Cardiac muscle cell (in vitro differentiated cells and primary cell): ENCODE data around the gene STOX1. TPM values are rescaled to one million over a fixed set of nuclear protein-coding genes. Genes with fewer than 3 reads are reported as not detected.
"Not testable (repeated sequence)": the region's sequence is repeated elsewhere in the genome, so short reads cannot be mapped to it uniquely, and the experiment has no call there.

Experiments
- DNase-seq, 2 donors: peaks; one replicate each; pipeline versions ENCODE4 v3.0.0 to v3.0.0-alpha.2; 2010 to 2017; ENCODE audit warnings: low read depth in 1 of 2, low spot score in 1 of 2
- H3K27ac ChIP-seq: fragments of 200-600 bp; sonication (generic); 2 replicates; pipeline ENCODE4 v1.5.1; 2016
- H3K27me3 ChIP-seq: fragments of 200-600 bp; sonication (generic); 2 replicates; pipeline ENCODE4 v1.6.0; 2016; ENCODE audit warnings: control low read depth
- H3K36me3 ChIP-seq: fragments of 200-600 bp; sonication (generic); 2 replicates; pipeline ENCODE4 v1.5.1; 2016; ENCODE audit warnings: control low read depth
- H3K4me1 ChIP-seq: fragments of 200-600 bp; sonication (generic); 2 replicates; pipeline ENCODE4 v1.8.1; 2017; ENCODE audit warnings: low read depth, mild to moderate bottlenecking, mixed run types
- H3K4me3 ChIP-seq: fragments of 200-600 bp; sonication (generic); 2 replicates; pipeline ENCODE4 v1.5.1; 2016; ENCODE audit warnings: mild to moderate bottlenecking
- H3K9me3 ChIP-seq: fragments of 200-600 bp; sonication (generic); 2 replicates; pipeline ENCODE4 v1.5.1; 2017; ENCODE audit warnings: low read depth, mild to moderate bottlenecking, control low read depth
- CTCF ChIP-seq: IDR thresholded peaks from 2 replicates; pipeline ENCODE4 v1.5.1; 2012; ENCODE audit warnings: low read depth, mild to moderate bottlenecking, low read length
- polyA plus RNA-seq: library from polyadenylated mRNA; unstranded; fragments of >200 nt; fragmentation: Nextera tagmentation; extraction: Ambion mirVana; gene quantifications from 2 replicates; pipeline ENCODE4 v1.2.1, GENCODE V29; 2016
- total RNA-seq: library from RNA; depleted of rRNA; stranded (reverse); fragments of >200 nt; gene quantifications from 2 replicates; pipeline ENCODE4 v1.2.3, GENCODE V29; 2016

The STOX1 gene
- total and polyA plus RNA-seq, 2 experiments from 2014 or later = 6.0 to 6.7 TPM

GRCh38 chr10:68811314-68812009, 15.9 kb upstream of the STOX1 start:
- H3K27ac ChIP-seq = no peak overlapping the region
- TF ChIP-seq CTCF = no peak

DNA sequence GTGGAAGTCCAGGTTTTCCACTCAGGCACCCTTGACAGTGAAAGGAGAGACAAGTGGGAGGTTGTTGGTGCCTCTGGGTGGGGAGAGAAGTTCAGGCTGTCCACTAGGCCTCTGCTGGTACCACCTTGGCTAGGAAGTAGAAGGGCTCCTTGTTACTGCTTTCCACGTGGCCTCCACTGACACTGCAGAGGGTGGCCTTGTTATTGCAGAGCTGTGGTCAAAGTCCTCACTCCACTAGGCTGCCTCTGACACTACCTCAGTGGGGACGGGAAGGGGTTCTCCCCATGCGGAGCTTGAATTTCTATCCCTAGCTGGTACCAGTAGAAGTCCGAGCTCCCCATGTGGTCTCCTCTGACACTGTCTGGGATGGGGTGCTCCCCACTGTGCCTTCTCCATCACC, 14.9 kb upstream of the STOX1 start:
- Histone ChIP-seq H3K4me1 (no peaks in the 10 kb centered on the region), H3K4me3 (no peak overlapping the region), H3K27me3 (no peaks in the 10 kb centered on the region), H3K9me3 (no peaks in the 10 kb centered on the region), H3K27ac (no peak overlapping the region), H3K36me3 (no peaks in the 10 kb centered on the region)
- TF ChIP-seq CTCF = no peak
- no peak for DNase-seq

More at GRCh38 chr10:68811314-68812009, 15.9 kb upstream of the STOX1 start:
- H3K36me3 ChIP-seq = no peaks in the 10 kb centered on the region
- no peaks in the 10 kb centered on the region for H3K27me3 ChIP-seq
- no peaks in the 10 kb centered on the region for H3K9me3 ChIP-seq
- H3K4me3 ChIP-seq = no peak overlapping the region
- H3K4me1 ChIP-seq = no peaks in the 10 kb centered on the region
- no peak for DNase-seq

- H3K27ac ChIP-seq = no peak overlapping the region
- H3K9me3 ChIP-seq = no peaks in the 10 kb centered on the region
- H3K27me3 ChIP-seq = no peaks in the 10 kb centered on the region
- TF ChIP-seq CTCF = no peak
- no peak for DNase-seq
- H3K4me3 ChIP-seq = no peak overlapping the region
- no peaks in the 10 kb centered on the region for H3K36me3 ChIP-seq
- H3K4me1 ChIP-seq = no peaks in the 10 kb centered on the region
Measured at GRCh38 chr10:68813559-68813958, 13.8 kb upstream of the STOX1 start.

- H3K9me3 ChIP-seq = no peaks in the 10 kb centered on the region
- no peak overlapping the region for H3K27ac ChIP-seq
- no peak for TF ChIP-seq CTCF
- no peak overlapping the region for H3K4me3 ChIP-seq
- no peak for DNase-seq
- H3K27me3 ChIP-seq = no peaks in the 10 kb centered on the region
- H3K4me1 ChIP-seq = no peaks in the 10 kb centered on the region
- no peaks in the 10 kb centered on the region for H3K36me3 ChIP-seq
Measured at GRCh38 chr10:68816796-68817412, 10.4 kb upstream of the STOX1 start.

DNA sequence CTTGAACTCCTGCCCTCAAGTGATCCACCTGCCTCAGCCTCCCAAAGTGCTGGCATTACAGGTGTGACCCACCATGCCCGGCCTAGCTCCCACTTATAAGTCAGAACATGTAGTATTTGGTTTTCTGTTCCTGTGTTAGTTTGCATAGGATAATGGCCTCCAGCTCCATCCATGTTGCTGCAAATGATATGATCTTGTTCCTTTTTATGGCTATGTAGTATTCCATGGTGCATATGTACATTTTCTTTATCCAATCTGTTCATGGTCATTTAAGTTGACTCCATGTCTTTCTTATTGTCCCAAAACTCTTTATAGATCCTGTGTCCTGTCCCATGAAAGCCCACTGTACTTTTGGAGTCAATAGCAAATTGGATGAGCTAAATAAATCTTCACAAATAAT, 7.0 kb upstream of the STOX1 start:
- not testable (repeated sequence) for H3K4me1 ChIP-seq, H3K27me3 ChIP-seq, H3K4me3 ChIP-seq, H3K36me3 ChIP-seq, DNase-seq, H3K27ac ChIP-seq, H3K9me3 ChIP-seq

DNA sequence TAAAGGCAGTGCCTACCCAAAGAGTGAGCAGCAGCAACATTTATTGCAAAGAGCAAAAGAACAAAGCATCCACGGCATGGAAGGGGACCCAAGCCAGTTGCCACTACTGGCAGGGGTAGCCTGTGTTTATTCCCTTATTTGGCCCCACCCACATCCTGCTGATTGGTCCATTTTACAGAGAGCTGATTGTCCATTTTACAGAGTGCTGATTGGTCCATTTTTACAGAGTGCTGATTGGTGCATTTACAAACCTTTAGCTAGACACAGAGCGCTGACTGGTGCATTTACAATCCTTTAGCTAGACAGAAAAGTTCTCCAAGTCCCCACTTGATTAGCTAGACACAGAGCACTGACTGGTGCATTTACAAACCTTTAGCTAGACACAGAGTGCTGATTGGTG, 4.7 kb upstream of the STOX1 start:
- not testable (repeated sequence) for H3K4me3 ChIP-seq, DNase-seq, H3K27ac ChIP-seq, H3K36me3 ChIP-seq, H3K27me3 ChIP-seq, H3K9me3 ChIP-seq, H3K4me1 ChIP-seq

DNA sequence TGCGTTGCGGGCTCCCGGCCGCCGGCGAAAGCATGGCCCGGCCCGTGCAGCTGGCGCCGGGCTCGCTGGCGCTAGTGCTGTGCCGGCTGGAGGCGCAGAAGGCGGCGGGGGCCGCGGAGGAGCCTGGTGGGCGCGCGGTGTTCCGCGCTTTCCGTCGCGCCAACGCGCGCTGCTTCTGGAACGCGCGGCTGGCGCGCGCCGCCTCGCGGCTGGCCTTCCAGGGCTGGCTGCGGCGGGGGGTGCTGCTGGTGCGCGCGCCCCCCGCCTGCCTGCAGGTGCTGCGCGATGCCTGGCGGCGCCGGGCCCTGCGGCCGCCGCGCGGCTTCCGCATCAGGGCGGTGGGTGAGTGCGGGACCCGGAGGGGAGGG, 245 bp downstream of the STOX1 start:
- peak overlapping the region; percentile 96 for H3K4me3 ChIP-seq
- H3K4me1 ChIP-seq, H3K9me3 ChIP-seq, H3K27me3 ChIP-seq, H3K36me3 ChIP-seq, DNase-seq: not testable (repeated sequence)
- H3K27ac ChIP-seq = peak overlapping the region; percentile 78

DNA sequence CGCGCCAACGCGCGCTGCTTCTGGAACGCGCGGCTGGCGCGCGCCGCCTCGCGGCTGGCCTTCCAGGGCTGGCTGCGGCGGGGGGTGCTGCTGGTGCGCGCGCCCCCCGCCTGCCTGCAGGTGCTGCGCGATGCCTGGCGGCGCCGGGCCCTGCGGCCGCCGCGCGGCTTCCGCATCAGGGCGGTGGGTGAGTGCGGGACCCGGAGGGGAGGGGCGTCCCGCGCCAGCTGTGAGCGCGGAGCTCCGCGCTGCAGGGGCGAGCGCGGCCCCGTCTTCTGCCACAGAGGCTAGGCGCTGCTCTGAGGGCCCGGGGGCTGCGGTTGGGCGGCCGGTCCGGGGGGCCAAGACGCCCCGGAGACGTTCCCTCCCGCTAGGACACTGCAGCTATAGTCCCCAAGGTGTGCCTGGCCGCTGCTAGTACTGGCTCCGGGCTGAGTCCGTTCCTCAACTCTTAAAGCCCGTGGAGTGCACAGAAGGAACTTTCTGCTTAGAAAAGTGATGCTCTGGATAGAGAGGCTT, 811 bp downstream of the STOX1 start:
- H3K4me3 ChIP-seq = peak overlapping the region; percentile 90
- not testable (repeated sequence) for H3K36me3 ChIP-seq, H3K9me3 ChIP-seq, H3K4me1 ChIP-seq, H3K27ac ChIP-seq, H3K27me3 ChIP-seq
- DNase-seq = peak; percentile 4 to 51
